H7 (cell line): ENCODE results near the gene TSPYL1. TPM values are rescaled to one million over a fixed set of nuclear protein-coding genes. Genes with fewer than 3 reads are reported as not detected.
"Not testable (repeated sequence)": the region's sequence is repeated elsewhere in the genome, so short reads cannot be mapped to it uniquely, and the experiment has no call there.

ENCODE experiments used
- DNase-seq: peaks from one replicate; pipeline ENCODE4 v3.0.0; 2012
- H3K27me3 ChIP-seq: 2 replicates; pipeline ENCODE4 v1.6.0; 2011; ENCODE audit warnings: mild to moderate bottlenecking, low read length; ENCODE audit not compliant: control insufficient read depth, insufficient read depth
- H3K36me3 ChIP-seq: replicated peaks from 2 replicates; pipeline ENCODE4 v1.5.1; 2011; ENCODE audit warnings: low read length; ENCODE audit not compliant: control insufficient read depth, insufficient read depth
- H3K4me3 ChIP-seq: 2 replicates; pipeline ENCODE4 v1.5.1; 2011; ENCODE audit warnings: low read depth, mild to moderate bottlenecking, control low read depth, low read length, moderate library complexity; ENCODE audit not compliant: insufficient read depth
- total RNA-seq: library from RNA; depleted of rRNA; stranded (reverse); fragments of >200 nt; shearing (Covaris generic); gene quantifications from 2 replicates; pipeline ENCODE4 v1.2.3, GENCODE V29; 2014

Gene TSPYL1
- total RNA-seq, 1 experiment from 2014 or later, result 51.0 TPM

GRCh38 chr6:116309001-116309400 lies 29.3 kb upstream of the TSPYL1 start:
- Histone ChIP-seq H3K36me3 (no peaks in the 10 kb centered on the region), H3K4me3 (no peak overlapping the region), H3K27me3 (no peaks in the 10 kb centered on the region)
- DNase-seq, result no peak

GRCh38 chr6:116307633-116308032 lies 27.9 kb upstream of the TSPYL1 start:
- Histone ChIP-seq H3K36me3 (no peaks in the 10 kb centered on the region), H3K4me3 (no peak overlapping the region), H3K27me3 (no peaks in the 10 kb centered on the region)
- no peak for DNase-seq

- DNase-seq, result no peak
- Histone ChIP-seq H3K27me3 (no peaks in the 10 kb centered on the region), H3K4me3 (no peak overlapping the region), H3K36me3 (no peaks in the 10 kb centered on the region)
Observed at GRCh38 chr6:116307001-116307400, 27.3 kb upstream of the TSPYL1 start.

- no peak for DNase-seq
- H3K36me3 ChIP-seq, result no peaks in the 10 kb centered on the region
- no peak overlapping the region for H3K4me3 ChIP-seq
- no peaks in the 10 kb centered on the region for H3K27me3 ChIP-seq
Observed at GRCh38 chr6:116304538-116305097, 24.9 kb upstream of the TSPYL1 start.

- H3K36me3 ChIP-seq, result no peaks in the 10 kb centered on the region
- H3K4me3 ChIP-seq, result no peak overlapping the region
- DNase-seq, result no peak
- H3K27me3 ChIP-seq, result no peaks in the 10 kb centered on the region
Observed at GRCh38 chr6:116301104-116301503, 21.4 kb upstream of the TSPYL1 start.

GRCh38 chr6:116300566-116300965 lies 20.8 kb upstream of the TSPYL1 start:
- no peak overlapping the region for H3K4me3 ChIP-seq
- no peaks in the 10 kb centered on the region for H3K27me3 ChIP-seq
- DNase-seq, result no peak
- no peaks in the 10 kb centered on the region for H3K36me3 ChIP-seq

GRCh38 chr6:116298973-116299372 lies 19.2 kb upstream of the TSPYL1 start:
- no peaks in the 10 kb centered on the region for H3K27me3 ChIP-seq
- no peaks in the 10 kb centered on the region for H3K36me3 ChIP-seq
- H3K4me3 ChIP-seq, result no peak overlapping the region
- DNase-seq, result no peak

GRCh38 chr6:116298273-116298672 lies 18.5 kb upstream of the TSPYL1 start:
- no peak for DNase-seq
- no peak overlapping the region for H3K4me3 ChIP-seq
- no peaks in the 10 kb centered on the region for H3K36me3 ChIP-seq
- H3K27me3 ChIP-seq, result no peaks in the 10 kb centered on the region

GRCh38 chr6:116292553-116292952 lies 12.8 kb upstream of the TSPYL1 start:
- H3K36me3 ChIP-seq, result no peaks in the 10 kb centered on the region
- no peaks in the 10 kb centered on the region for H3K27me3 ChIP-seq
- no peak overlapping the region for H3K4me3 ChIP-seq
- DNase-seq, result no peak

- no peak for DNase-seq
- Histone ChIP-seq H3K27me3 (no peaks in the 10 kb centered on the region), H3K4me3 (no peak overlapping the region), H3K36me3 (no peaks in the 10 kb centered on the region)
Observed at GRCh38 chr6:116291701-116292396, 12.1 kb upstream of the TSPYL1 start.

- no peak overlapping the region for H3K4me3 ChIP-seq
- no peaks in the 10 kb centered on the region for H3K27me3 ChIP-seq
- DNase-seq, result no peak
- no peaks in the 10 kb centered on the region for H3K36me3 ChIP-seq
Observed at GRCh38 chr6:116290799-116291198, 11.1 kb upstream of the TSPYL1 start.

- no peak for DNase-seq
- Histone ChIP-seq H3K36me3 (no peaks in the 10 kb centered on the region), H3K4me3 (no peak overlapping the region), H3K27me3 (no peaks in the 10 kb centered on the region)
Observed at GRCh38 chr6:116289876-116290275, 10.1 kb upstream of the TSPYL1 start.

GRCh38 chr6:116287689-116288282 lies 8.1 kb upstream of the TSPYL1 start:
- Histone ChIP-seq H3K36me3 (no peaks in the 10 kb centered on the region), H3K27me3 (no peaks in the 10 kb centered on the region)
- no peak for DNase-seq

GRCh38 chr6:116286773-116287358 lies 7.1 kb upstream of the TSPYL1 start:
- no peak overlapping the region for H3K4me3 ChIP-seq
- no peaks in the 10 kb centered on the region for H3K36me3 ChIP-seq
- DNase-seq, result no peak
- no peaks in the 10 kb centered on the region for H3K27me3 ChIP-seq

More at GRCh38 chr6:116287689-116288282, 8.1 kb upstream of the TSPYL1 start:
- no peak overlapping the region for H3K4me3 ChIP-seq

- H3K4me3 ChIP-seq, H3K27me3 ChIP-seq, DNase-seq, H3K36me3 ChIP-seq: not testable (repeated sequence)
Observed at GRCh38 chr6:116284984-116285383, 5.3 kb upstream of the TSPYL1 start.
